Endometrial microvascular endothelial cells (primary cell): ENCODE measurements around the gene GNL2. TPM values are rescaled to one million over a fixed set of nuclear protein-coding genes. Genes with fewer than 3 reads are reported as not detected.
"Not testable (repeated sequence)": the region's sequence is repeated elsewhere in the genome, so short reads cannot be mapped to it uniquely, and the experiment has no call there.

Experiments used
- in situ Hi-C: cut with HindIII; loops from 2 replicates; pipeline ENCODE4 v1.10.0; 2017; ENCODE audit warnings: low sequenced_read_pairs, low pct_unique_long_range_greater_than_20kb; ENCODE audit errors: inconsistent ontology term
- total RNA-seq: library from RNA; depleted of rRNA; stranded (reverse); fragments of >200 nt; gene quantifications from one replicate; pipeline ENCODE4 v1.2.3, GENCODE V29; 2015; ENCODE audit errors: inconsistent ontology term

Gene GNL2
- total RNA-seq, 1 donor from 2014 or later, result 48.4 TPM

GRCh38 chr1:37532418-37533156, 63.1 kb downstream of the GNL2 start:
- in situ Hi-C loops, result not testable (repeated sequence)

DNA sequence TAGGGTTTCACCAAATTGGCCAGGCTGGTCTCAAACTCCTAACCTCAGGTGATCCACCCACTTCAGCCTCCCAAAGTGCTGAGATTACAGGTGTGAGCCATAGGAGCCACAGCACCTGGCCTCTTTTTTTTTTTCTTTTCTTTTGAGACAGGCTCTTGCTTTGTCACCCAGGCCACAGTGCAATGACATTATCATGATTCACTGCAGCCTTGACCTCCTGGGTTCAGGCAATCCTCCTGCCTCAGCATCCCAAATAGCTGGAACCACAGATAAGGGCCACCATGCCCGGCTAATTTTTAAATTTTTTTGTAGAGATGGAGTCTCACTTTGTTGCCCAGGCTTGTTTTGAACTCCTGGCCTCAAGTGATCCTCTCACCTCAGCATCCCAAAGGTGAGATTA, 65.8 kb downstream of the GNL2 start:
- in situ Hi-C loops, result not testable (repeated sequence)

DNA sequence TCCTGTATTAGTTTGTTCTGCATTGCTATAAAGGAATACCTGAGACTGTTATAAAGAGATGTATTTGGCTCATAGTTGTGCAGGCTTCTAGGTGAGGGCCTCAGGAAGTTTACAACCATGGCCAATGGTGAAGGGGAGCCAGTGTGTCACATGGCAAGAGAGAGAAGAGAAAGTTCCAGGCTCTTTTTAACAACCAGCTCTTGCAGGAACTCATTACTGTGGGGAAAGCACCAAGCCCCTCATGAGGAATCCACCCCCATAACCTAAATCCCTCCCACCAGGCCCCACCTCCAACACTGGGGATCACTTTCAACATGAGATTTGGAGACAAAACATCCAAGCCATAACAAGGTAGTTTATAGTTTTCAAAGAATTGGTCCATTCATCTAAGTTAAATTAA, 76.1 kb downstream of the GNL2 start:
- in situ Hi-C loops, result no loop called here

- in situ Hi-C loops, result not testable (repeated sequence)
Measured at GRCh38 chr1:37518929-37519328, 76.8 kb downstream of the GNL2 start.

DNA sequence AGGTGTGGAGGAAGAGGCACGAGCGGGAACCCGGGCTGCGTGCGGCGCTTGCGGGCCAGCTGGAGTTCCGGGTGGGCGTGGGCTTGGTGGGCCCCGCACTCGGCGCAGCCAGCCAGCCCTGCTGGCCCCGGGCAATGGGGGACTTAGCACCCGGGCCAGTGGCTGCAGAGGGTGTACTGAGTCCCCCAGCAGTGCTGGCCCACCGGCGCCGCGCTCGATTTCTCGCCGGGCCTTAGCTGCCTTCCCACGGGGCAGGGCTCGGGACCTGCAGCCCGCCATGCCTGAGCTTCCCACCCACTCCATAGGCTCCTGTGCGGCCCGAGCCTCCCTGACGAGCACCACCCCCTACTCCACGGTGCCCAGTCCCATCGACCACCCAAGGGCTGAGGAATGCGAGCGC, 77.5 kb downstream of the GNL2 start:
- in situ Hi-C loops, result not testable (repeated sequence)

GRCh38 chr1:37517569-37517968, 78.2 kb downstream of the GNL2 start:
- in situ Hi-C loops, result no loop called here

Other genes with a start within 250 kb of the GNL2 start
- gene ZC3H12A, start 121.4 kb downstream of the GNL2 start, total RNA-seq, result 6.5 TPM
- gene MEAF6, start 81.2 kb downstream of the GNL2 start, total RNA-seq, result 80.2 TPM
- gene SNIP1, start 41.6 kb downstream of the GNL2 start, total RNA-seq, result 8.3 TPM
- gene DNALI1, start 39.0 kb downstream of the GNL2 start, total RNA-seq, result 0.84 TPM
- gene RSPO1, start 39.0 kb upstream of the GNL2 start, total RNA-seq, result not detected
- gene CDCA8, start 96.6 kb upstream of the GNL2 start, total RNA-seq, result 47.8 TPM
- not detected for gene EPHA10, start 169.2 kb upstream of the GNL2 start, total RNA-seq
- not detected for gene MANEAL, start 197.9 kb upstream of the GNL2 start, total RNA-seq
- gene C1orf122, start 211.9 kb upstream of the GNL2 start, total RNA-seq, result 23.3 TPM
- 25.5 TPM for gene YRDC, start 212.3 kb upstream of the GNL2 start, total RNA-seq